ENCODE measurements around the gene SULF2.

SULF2 gene

GRCh38 chr20:47726632-47727031, 58.6 kb downstream of the SULF2 start:
- H3K36me3 ChIP-seq (ENCODE audit: control insufficient read depth, insufficient read depth, low read length), result no peaks in the 10 kb centered on the region
- no peaks in the 10 kb centered on the region for H3K27me3 ChIP-seq (replicated peaks; ENCODE audit: control insufficient read depth, insufficient read depth, low read length, poor library complexity, severe bottlenecking)
- peaks cover 16% of the 10 kb centered on the region for H3K4me1 ChIP-seq (ENCODE audit: control insufficient read depth, insufficient read depth, low read length, poor library complexity, severe bottlenecking)
- no peak overlapping the region for H3K27ac ChIP-seq (ENCODE audit: insufficient read depth, low read length, poor library complexity, severe bottlenecking)
- DNase-seq, result no peak
- no peak overlapping the region for H3K4me3 ChIP-seq (ENCODE audit: insufficient read depth, low read depth, low read length, poor library complexity, severe bottlenecking)
- no peaks in the 10 kb centered on the region for H3K9me3 ChIP-seq (ENCODE audit: control insufficient read depth, low read length)

DNA sequence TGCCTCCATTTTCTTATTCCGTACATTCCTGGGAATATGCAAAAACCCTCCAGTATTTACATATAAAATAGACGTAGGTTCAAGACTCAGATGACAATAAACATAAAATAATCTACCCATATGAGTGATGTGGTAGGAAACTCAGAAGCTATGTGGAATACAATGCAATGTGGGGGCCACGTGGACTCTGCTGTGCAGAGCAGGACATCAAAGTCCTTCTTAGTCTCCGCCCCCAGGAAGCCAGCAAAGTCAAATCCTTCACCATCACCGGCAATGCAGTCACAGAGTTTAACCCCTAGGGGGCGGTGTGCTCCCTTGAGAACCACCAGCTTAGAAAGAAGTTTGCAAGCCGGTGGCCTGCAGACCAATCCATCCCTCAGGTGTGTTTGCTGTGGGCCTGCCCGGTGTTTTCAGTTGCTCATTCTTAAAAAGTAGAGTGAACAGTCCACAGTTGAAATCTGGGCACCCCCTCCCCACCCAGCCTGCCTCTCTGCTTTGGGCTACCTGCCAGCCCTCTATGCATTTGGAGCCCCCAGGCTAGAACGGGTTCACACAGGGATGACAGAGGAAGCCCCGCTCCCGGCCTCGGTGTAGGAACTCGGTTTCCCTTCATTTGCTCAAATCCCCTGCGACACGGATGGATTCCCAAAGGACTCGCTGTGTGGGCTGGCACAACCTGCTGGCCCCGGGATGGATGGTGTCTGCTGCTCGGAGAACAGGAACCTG, 59.9 kb downstream of the SULF2 start:
- H3K36me3 ChIP-seq (ENCODE audit: control insufficient read depth, insufficient read depth, low read length), result no peaks in the 10 kb centered on the region
- no peak overlapping the region for H3K4me3 ChIP-seq (ENCODE audit: insufficient read depth, low read depth, low read length, poor library complexity, severe bottlenecking)
- no peaks in the 10 kb centered on the region for H3K9me3 ChIP-seq (ENCODE audit: control insufficient read depth, low read length)
- peak; percentile 47 to 63 (median 63) for DNase-seq
- no peak overlapping the region for H3K27ac ChIP-seq (ENCODE audit: insufficient read depth, low read length, poor library complexity, severe bottlenecking)
- no peaks in the 10 kb centered on the region for H3K27me3 ChIP-seq (replicated peaks; ENCODE audit: control insufficient read depth, insufficient read depth, low read length, poor library complexity, severe bottlenecking)
- H3K4me1 ChIP-seq (ENCODE audit: control insufficient read depth, insufficient read depth, low read length, poor library complexity, severe bottlenecking), result peaks cover 16% of the 10 kb centered on the region

DNA sequence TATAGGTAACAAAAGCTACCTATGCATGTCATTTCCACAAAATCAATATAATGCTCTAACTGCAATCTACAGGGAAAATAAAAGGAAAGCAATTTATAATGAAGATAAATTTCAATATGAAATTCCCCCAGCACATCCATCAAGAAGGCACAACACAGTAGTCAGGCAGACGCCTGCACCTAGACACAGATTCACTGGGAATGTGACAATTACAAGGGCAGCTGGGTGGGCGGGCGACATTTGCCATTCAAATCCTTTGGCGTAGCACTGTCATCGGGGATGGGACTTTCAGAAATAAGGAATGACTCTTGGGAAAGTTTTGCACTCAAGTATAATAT, 60.4 kb downstream of the SULF2 start:
- Histone ChIP-seq H3K36me3 (ENCODE audit: control insufficient read depth, insufficient read depth, low read length) (no peaks in the 10 kb centered on the region), H3K9me3 (ENCODE audit: control insufficient read depth, low read length) (no peaks in the 10 kb centered on the region), H3K27ac (ENCODE audit: insufficient read depth, low read length, poor library complexity, severe bottlenecking) (no peak overlapping the region), H3K27me3 (replicated peaks; ENCODE audit: control insufficient read depth, insufficient read depth, low read length, poor library complexity, severe bottlenecking) (no peaks in the 10 kb centered on the region), H3K4me1 (ENCODE audit: control insufficient read depth, insufficient read depth, low read length, poor library complexity, severe bottlenecking) (peaks cover 16% of the 10 kb centered on the region), H3K4me3 (ENCODE audit: insufficient read depth, low read depth, low read length, poor library complexity, severe bottlenecking) (no peak overlapping the region)
- no peak for DNase-seq

GRCh38 chr20:47724396-47724795, 60.9 kb downstream of the SULF2 start:
- no peaks in the 10 kb centered on the region for H3K27me3 ChIP-seq (replicated peaks; ENCODE audit: control insufficient read depth, insufficient read depth, low read length, poor library complexity, severe bottlenecking)
- H3K27ac ChIP-seq (ENCODE audit: insufficient read depth, low read length, poor library complexity, severe bottlenecking), result no peak overlapping the region
- peaks cover 16% of the 10 kb centered on the region for H3K4me1 ChIP-seq (ENCODE audit: control insufficient read depth, insufficient read depth, low read length, poor library complexity, severe bottlenecking)
- H3K4me3 ChIP-seq (ENCODE audit: insufficient read depth, low read depth, low read length, poor library complexity, severe bottlenecking), result no peak overlapping the region
- H3K9me3 ChIP-seq (ENCODE audit: control insufficient read depth, low read length), result no peaks in the 10 kb centered on the region
- no peak for DNase-seq
- no peaks in the 10 kb centered on the region for H3K36me3 ChIP-seq (ENCODE audit: control insufficient read depth, insufficient read depth, low read length)

DNA sequence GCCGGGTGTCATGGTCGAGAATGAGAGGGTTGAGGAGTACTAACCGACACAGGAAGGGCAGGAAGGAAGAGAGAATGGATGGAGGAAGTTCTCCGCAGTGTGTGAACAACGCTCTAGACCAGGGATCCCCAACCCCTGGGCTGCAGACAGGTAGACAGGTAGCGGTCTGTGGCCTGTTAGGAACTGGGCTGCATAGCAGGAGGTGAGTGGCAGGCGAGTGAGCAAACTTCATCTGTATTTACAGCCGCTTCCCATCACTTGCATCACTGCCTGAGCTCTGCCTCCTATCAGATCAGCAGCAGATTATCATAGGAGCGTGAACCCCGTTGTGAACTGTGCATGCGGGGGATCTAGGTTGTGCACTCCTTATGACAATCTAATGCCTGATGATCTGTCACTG, 62.0 kb downstream of the SULF2 start:
- Histone ChIP-seq H3K27me3 (replicated peaks; ENCODE audit: control insufficient read depth, insufficient read depth, low read length, poor library complexity, severe bottlenecking) (no peaks in the 10 kb centered on the region), H3K4me1 (ENCODE audit: control insufficient read depth, insufficient read depth, low read length, poor library complexity, severe bottlenecking) (peaks cover 14% of the 10 kb centered on the region), H3K4me3 (ENCODE audit: insufficient read depth, low read depth, low read length, poor library complexity, severe bottlenecking) (no peak overlapping the region), H3K27ac (ENCODE audit: insufficient read depth, low read length, poor library complexity, severe bottlenecking) (no peak overlapping the region), H3K9me3 (ENCODE audit: control insufficient read depth, low read length) (no peaks in the 10 kb centered on the region), H3K36me3 (ENCODE audit: control insufficient read depth, insufficient read depth, low read length) (no peaks in the 10 kb centered on the region)
- DNase-seq, result no peak

- no peak overlapping the region for H3K27ac ChIP-seq (ENCODE audit: insufficient read depth, low read length, poor library complexity, severe bottlenecking)
- DNase-seq, result no peak
- no peaks in the 10 kb centered on the region for H3K27me3 ChIP-seq (replicated peaks; ENCODE audit: control insufficient read depth, insufficient read depth, low read length, poor library complexity, severe bottlenecking)
- H3K4me3 ChIP-seq (ENCODE audit: insufficient read depth, low read depth, low read length, poor library complexity, severe bottlenecking), result no peak overlapping the region
- H3K4me1 ChIP-seq (ENCODE audit: control insufficient read depth, insufficient read depth, low read length, poor library complexity, severe bottlenecking), result no peaks in the 10 kb centered on the region
- no peaks in the 10 kb centered on the region for H3K9me3 ChIP-seq (ENCODE audit: control insufficient read depth, low read length)
- no peaks in the 10 kb centered on the region for H3K36me3 ChIP-seq (ENCODE audit: control insufficient read depth, insufficient read depth, low read length)
Measured at GRCh38 chr20:47720636-47721427, 64.4 kb downstream of the SULF2 start.

DNA sequence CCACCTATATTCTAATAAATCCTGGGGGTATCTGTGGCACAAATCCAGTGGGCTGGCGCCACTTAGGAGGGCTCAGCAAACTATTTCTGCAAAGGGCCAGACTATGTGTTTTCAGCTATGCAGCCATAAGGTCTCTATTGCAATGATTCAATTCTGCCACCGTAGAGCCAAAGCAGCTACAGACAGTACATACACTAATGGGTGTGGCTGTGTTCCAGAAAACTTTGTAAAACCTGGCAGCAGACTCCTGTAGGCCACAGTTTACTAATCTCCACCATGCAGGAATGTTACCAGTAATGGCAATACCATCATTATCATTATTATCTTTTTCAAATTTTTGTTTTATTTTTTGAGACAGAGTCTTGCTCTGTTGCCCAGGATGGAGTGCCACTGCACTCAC, 65.7 kb downstream of the SULF2 start:
- no peaks in the 10 kb centered on the region for H3K36me3 ChIP-seq (ENCODE audit: control insufficient read depth, insufficient read depth, low read length)

GRCh38 chr20:47719211-47719610, 66.1 kb downstream of the SULF2 start:
- Histone ChIP-seq H3K4me3 (ENCODE audit: insufficient read depth, low read depth, low read length, poor library complexity, severe bottlenecking) (no peak overlapping the region), H3K36me3 (ENCODE audit: control insufficient read depth, insufficient read depth, low read length) (no peaks in the 10 kb centered on the region), H3K9me3 (ENCODE audit: control insufficient read depth, low read length) (no peaks in the 10 kb centered on the region), H3K27me3 (replicated peaks; ENCODE audit: control insufficient read depth, insufficient read depth, low read length, poor library complexity, severe bottlenecking) (no peaks in the 10 kb centered on the region), H3K4me1 (ENCODE audit: control insufficient read depth, insufficient read depth, low read length, poor library complexity, severe bottlenecking) (no peaks in the 10 kb centered on the region), H3K27ac (ENCODE audit: insufficient read depth, low read length, poor library complexity, severe bottlenecking) (no peak overlapping the region)
- DNase-seq, result no peak

More for the DNA sequence above, 65.7 kb downstream of the SULF2 start:
- Histone ChIP-seq H3K27me3 (replicated peaks; ENCODE audit: control insufficient read depth, insufficient read depth, low read length, poor library complexity, severe bottlenecking) (no peaks in the 10 kb centered on the region), H3K9me3 (ENCODE audit: control insufficient read depth, low read length) (no peaks in the 10 kb centered on the region), H3K27ac (ENCODE audit: insufficient read depth, low read length, poor library complexity, severe bottlenecking) (no peak overlapping the region), H3K4me1 (ENCODE audit: control insufficient read depth, insufficient read depth, low read length, poor library complexity, severe bottlenecking) (no peaks in the 10 kb centered on the region), H3K4me3 (ENCODE audit: insufficient read depth, low read depth, low read length, poor library complexity, severe bottlenecking) (no peak overlapping the region)
- no peak for DNase-seq

- Histone ChIP-seq H3K36me3 (ENCODE audit: control insufficient read depth, insufficient read depth, low read length) (no peaks in the 10 kb centered on the region), H3K27ac (ENCODE audit: insufficient read depth, low read length, poor library complexity, severe bottlenecking) (no peak overlapping the region), H3K27me3 (replicated peaks; ENCODE audit: control insufficient read depth, insufficient read depth, low read length, poor library complexity, severe bottlenecking) (no peaks in the 10 kb centered on the region), H3K4me3 (ENCODE audit: insufficient read depth, low read depth, low read length, poor library complexity, severe bottlenecking) (no peak overlapping the region), H3K9me3 (ENCODE audit: control insufficient read depth, low read length) (no peaks in the 10 kb centered on the region), H3K4me1 (ENCODE audit: control insufficient read depth, insufficient read depth, low read length, poor library complexity, severe bottlenecking) (no peaks in the 10 kb centered on the region)
- no peak for DNase-seq
Measured at GRCh38 chr20:47718398-47718797, 66.9 kb downstream of the SULF2 start.

- no peaks in the 10 kb centered on the region for H3K9me3 ChIP-seq (ENCODE audit: control insufficient read depth, low read length)
- H3K4me1 ChIP-seq (ENCODE audit: control insufficient read depth, insufficient read depth, low read length, poor library complexity, severe bottlenecking), result no peaks in the 10 kb centered on the region
- H3K27ac ChIP-seq (ENCODE audit: insufficient read depth, low read length, poor library complexity, severe bottlenecking), result no peak overlapping the region
- H3K4me3 ChIP-seq (ENCODE audit: insufficient read depth, low read depth, low read length, poor library complexity, severe bottlenecking), result no peak overlapping the region
- no peaks in the 10 kb centered on the region for H3K27me3 ChIP-seq (replicated peaks; ENCODE audit: control insufficient read depth, insufficient read depth, low read length, poor library complexity, severe bottlenecking)
- no peak for DNase-seq
- no peaks in the 10 kb centered on the region for H3K36me3 ChIP-seq (ENCODE audit: control insufficient read depth, insufficient read depth, low read length)
Measured at GRCh38 chr20:47717421-47717820, 67.9 kb downstream of the SULF2 start.

Measured in effector memory CD4-positive, alpha-beta T cell (primary cell).